ENCODE results near the gene SAMD9L. TPM values are rescaled to one million over a fixed set of nuclear protein-coding genes. Genes with fewer than 3 reads are reported as not detected.

The SAMD9L gene
- total and polyA plus RNA-seq, 2 experiments from 2014 or later = 1.5 to 4.5 TPM

Other genes starting within 250 kb of the SAMD9L start
- 2.6 and 4.4 TPM in 2 replicates for gene SAMD9, start 30.4 kb downstream of the SAMD9L start, total RNA-seq
- 0.54 and 1.1 TPM in 2 replicates for gene SAMD9, start 30.4 kb downstream of the SAMD9L start, polyA plus RNA-seq
- 15.7 and 19.8 TPM in 2 replicates for gene HEPACAM2, start 78.1 kb upstream of the SAMD9L start, total RNA-seq
- gene HEPACAM2, start 78.1 kb upstream of the SAMD9L start, polyA plus RNA-seq = 14.0 and 15.0 TPM in 2 replicates
- gene VPS50, start 84.0 kb upstream of the SAMD9L start, total RNA-seq = 32.5 and 32.7 TPM in 2 replicates
- 10.4 and 10.5 TPM in 2 replicates for gene VPS50, start 84.0 kb upstream of the SAMD9L start, polyA plus RNA-seq

Measured in hepatocyte (in vitro differentiated cells).